Mammary epithelial cell (primary cell): ENCODE measurements around the gene ZNF518B.

ENCODE experiments used
- CTCF ChIP-seq, 2 donors: IDR thresholded peaks in 1 of 2; conservative IDR thresholded peaks in 1 of 2; 2 replicates each; pipeline ENCODE4 v1.5.1; 2011 to 2012; ENCODE audit warnings: inconsistent platforms in 2 of 2, low read length in 2 of 2, mild to moderate bottlenecking in 2 of 2, control low read depth in 1 of 2, low read depth in 1 of 2; ENCODE audit not compliant: insufficient read depth in 1 of 2; ENCODE audit errors: extremely low read depth in 1 of 2
- EZH2 ChIP-seq: IDR thresholded peaks from 2 replicates; pipeline ENCODE4 v1.6.1; 2012; ENCODE audit warnings: low read length, inconsistent platforms, borderline replicate concordance

- no peak for TF ChIP-seq EZH2
- TF ChIP-seq CTCF (conservative IDR thresholded peaks at IDR 0.05 in 1 of 2, IDR thresholded peaks at IDR 0.05 in 1 of 2; ENCODE audit: extremely low read depth in 1 of 2, insufficient read depth in 1 of 2, low read depth in 1 of 2, low read length in 2 of 2), result no peak
Observed at GRCh38 chr4:10416441-10416840, 40.8 kb downstream of the ZNF518B start.
